ENCODE results near the gene VANGL1. TPM values are rescaled to one million over a fixed set of nuclear protein-coding genes. Genes with fewer than 3 reads are reported as not detected.
A peak's percentile ranks its signal among the peaks of the same experiment; 100 is the strongest.

The VANGL1 gene
- total and polyA plus RNA-seq, 3 experiments from 2014 or later: 3.0 to 3.3 (median 3.2) TPM

DNA sequence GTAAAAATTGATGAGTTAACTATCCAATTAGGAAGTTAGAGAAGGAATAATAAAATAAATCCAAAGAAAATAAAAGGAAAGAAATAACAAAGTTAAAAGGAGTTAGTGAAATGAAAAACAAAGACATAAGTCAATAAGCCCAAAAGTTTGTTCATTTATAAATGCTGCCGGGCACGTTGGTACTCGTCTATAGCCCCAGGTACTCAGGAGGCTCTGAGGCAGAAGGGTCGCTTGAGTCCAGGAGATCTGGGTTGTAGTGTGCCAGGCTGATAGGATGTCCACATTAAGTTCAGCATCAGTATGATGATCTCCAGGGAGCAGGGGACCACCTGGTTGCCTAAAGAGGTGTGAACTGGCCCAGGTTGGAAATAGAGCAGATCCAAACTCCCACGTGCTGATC lies 35.5 kb upstream of the VANGL1 start:
- H3K36me3 Mint-ChIP-seq: no peaks in the 10 kb centered on the region
- H3K27me3 ChIP-seq (ENCODE audit: insufficient read depth, low read length, poor library complexity, severe bottlenecking): no peaks in the 10 kb centered on the region
- H3K4me1 ChIP-seq (ENCODE audit: insufficient read depth, low read length): no peaks in the 10 kb centered on the region
- peaks cover 0 to 6% (median 0%) of the 10 kb centered on the region in 5 donors for H3K9me3 Mint-ChIP-seq
- no peaks in the 10 kb centered on the region for H3K4me1 Mint-ChIP-seq
- no peak for DNase-seq
- H3K9me3 ChIP-seq (ENCODE audit: low read length): no peaks in the 10 kb centered on the region
- H3K27ac ChIP-seq (ENCODE audit: low read depth, low read length): no peak overlapping the region
- POLR2A ChIA-PET: no interaction called here
- H3K4me3 ChIP-seq (ENCODE audit: low read length): no peak overlapping the region
- no peak overlapping the region for H3K27ac Mint-ChIP-seq
- no peaks in the 10 kb centered on the region for H3K36me3 ChIP-seq (ENCODE audit: insufficient read depth, low read length)
- H3K4me3 Mint-ChIP-seq: no peak overlapping the region
- CTCF ChIA-PET: no interaction called here
- peaks cover 4 to 19% of the 10 kb centered on the region in 2 donors for H3K27me3 Mint-ChIP-seq

- no peak for DNase-seq
- H3K9me3 Mint-ChIP-seq: peaks cover 0 to 3% (median 0%) of the 10 kb centered on the region in 5 donors
- no peaks in the 10 kb centered on the region for H3K4me1 Mint-ChIP-seq
- H3K36me3 Mint-ChIP-seq: no peaks in the 10 kb centered on the region
- no peaks in the 10 kb centered on the region for H3K9me3 ChIP-seq (ENCODE audit: low read length)
- H3K27me3 ChIP-seq (ENCODE audit: insufficient read depth, low read length, poor library complexity, severe bottlenecking): no peaks in the 10 kb centered on the region
- ChIA-PET POLR2A (no interaction called here), CTCF (no interaction called here)
- H3K27me3 Mint-ChIP-seq: peaks cover 6 to 26% of the 10 kb centered on the region in 2 donors
- no peaks in the 10 kb centered on the region for H3K36me3 ChIP-seq (ENCODE audit: insufficient read depth, low read length)
- no peak overlapping the region for H3K27ac ChIP-seq (ENCODE audit: low read depth, low read length)
- no peak overlapping the region for H3K4me3 Mint-ChIP-seq
- no peak overlapping the region for H3K27ac Mint-ChIP-seq
- no peaks in the 10 kb centered on the region for H3K4me1 ChIP-seq (ENCODE audit: insufficient read depth, low read length)
- no peak overlapping the region for H3K4me3 ChIP-seq (ENCODE audit: low read length)
Observed at GRCh38 chr1:115609021-115609420, 32.7 kb upstream of the VANGL1 start.

GRCh38 chr1:115613767-115614166 lies 28.0 kb upstream of the VANGL1 start:
- H3K4me3 Mint-ChIP-seq: no peak overlapping the region
- H3K27me3 Mint-ChIP-seq: peaks cover 5 to 35% of the 10 kb centered on the region in 2 donors
- H3K27ac Mint-ChIP-seq: peak overlapping the region in 1 of 8 donors; percentile 51
- H3K4me1 Mint-ChIP-seq: no peaks in the 10 kb centered on the region
- H3K9me3 ChIP-seq (ENCODE audit: low read length): no peaks in the 10 kb centered on the region
- H3K36me3 Mint-ChIP-seq: peaks cover 0 to 3% (median 0%) of the 10 kb centered on the region in 3 donors
- no peaks in the 10 kb centered on the region for H3K4me1 ChIP-seq (ENCODE audit: insufficient read depth, low read length)
- DNase-seq: no peak
- no peaks in the 10 kb centered on the region for H3K36me3 ChIP-seq (ENCODE audit: insufficient read depth, low read length)
- H3K27me3 ChIP-seq (ENCODE audit: insufficient read depth, low read length, poor library complexity, severe bottlenecking): no peaks in the 10 kb centered on the region
- CTCF ChIA-PET: no interaction called here
- POLR2A ChIA-PET: no interaction called here
- peaks cover 0 to 3% (median 2%) of the 10 kb centered on the region in 5 donors for H3K9me3 Mint-ChIP-seq
- no peak overlapping the region for H3K27ac ChIP-seq (ENCODE audit: low read depth, low read length)
- H3K4me3 ChIP-seq (ENCODE audit: low read length): no peak overlapping the region

- no peaks in the 10 kb centered on the region for H3K4me1 ChIP-seq (ENCODE audit: insufficient read depth, low read length)
- no peak overlapping the region for H3K27ac ChIP-seq (ENCODE audit: low read depth, low read length)
- Mint-ChIP-seq H3K4me3 (no peak overlapping the region), H3K27me3 (peaks cover 7 to 20% of the 10 kb centered on the region in 2 donors), H3K4me1 (no peaks in the 10 kb centered on the region), H3K36me3 (peaks cover 0 to 3% (median 0%) of the 10 kb centered on the region in 3 donors), H3K27ac (no peak overlapping the region), H3K9me3 (peaks cover 22 to 29% (median 25%) of the 10 kb centered on the region in 5 donors)
- H3K27me3 ChIP-seq (ENCODE audit: insufficient read depth, low read length, poor library complexity, severe bottlenecking): no peaks in the 10 kb centered on the region
- POLR2A ChIA-PET: no interaction called here
- H3K4me3 ChIP-seq (ENCODE audit: low read length): no peak overlapping the region
- no peak for DNase-seq
- H3K36me3 ChIP-seq (ENCODE audit: insufficient read depth, low read length): no peaks in the 10 kb centered on the region
- CTCF ChIA-PET: no interaction called here
- H3K9me3 ChIP-seq (ENCODE audit: low read length): no peaks in the 10 kb centered on the region
Observed at GRCh38 chr1:115620453-115620852, 21.3 kb upstream of the VANGL1 start.

- Histone ChIP-seq H3K27me3 (ENCODE audit: insufficient read depth, low read length, poor library complexity, severe bottlenecking) (no peaks in the 10 kb centered on the region), H3K4me3 (ENCODE audit: low read length) (no peak overlapping the region), H3K36me3 (ENCODE audit: insufficient read depth, low read length) (no peaks in the 10 kb centered on the region), H3K4me1 (ENCODE audit: insufficient read depth, low read length) (no peaks in the 10 kb centered on the region), H3K9me3 (ENCODE audit: low read length) (no peaks in the 10 kb centered on the region), H3K27ac (ENCODE audit: low read depth, low read length) (no peak overlapping the region)
- Mint-ChIP-seq H3K27me3 (peaks cover 3 to 15% of the 10 kb centered on the region in 2 donors), H3K4me3 (no peak overlapping the region), H3K27ac (no peak overlapping the region), H3K4me1 (no peaks in the 10 kb centered on the region), H3K9me3 (peaks cover 22 to 29% (median 25%) of the 10 kb centered on the region in 5 donors), H3K36me3 (peaks cover 0 to 3% (median 0%) of the 10 kb centered on the region in 3 donors)
- ChIA-PET CTCF (no interaction called here), POLR2A (no interaction called here)
- no peak for DNase-seq
Observed at GRCh38 chr1:115620950-115621349, 20.8 kb upstream of the VANGL1 start.

DNA sequence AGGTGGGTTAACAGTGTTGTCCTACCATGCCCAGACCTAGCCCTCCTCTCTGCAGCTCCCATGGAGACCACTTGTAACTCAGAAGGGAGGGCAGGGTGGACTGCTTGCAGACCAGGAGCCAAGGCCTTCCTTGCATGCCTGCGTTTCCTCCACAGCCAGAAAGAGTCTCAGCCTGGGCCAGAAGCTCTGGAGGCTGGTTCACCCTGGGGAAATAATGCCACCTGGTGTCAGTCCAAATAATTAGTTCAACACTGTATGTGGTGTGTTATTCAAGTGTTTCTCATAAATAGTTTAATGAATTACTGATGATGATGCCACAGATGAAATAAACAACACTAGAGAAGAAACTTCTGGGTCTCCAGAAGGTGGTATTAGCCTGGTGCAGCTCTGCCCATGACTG lies 16.9 kb upstream of the VANGL1 start:
- Histone ChIP-seq H3K4me1 (ENCODE audit: insufficient read depth, low read length) (no peaks in the 10 kb centered on the region), H3K4me3 (ENCODE audit: low read length) (no peak overlapping the region), H3K9me3 (ENCODE audit: low read length) (no peaks in the 10 kb centered on the region), H3K27me3 (ENCODE audit: insufficient read depth, low read length, poor library complexity, severe bottlenecking) (no peaks in the 10 kb centered on the region), H3K27ac (ENCODE audit: low read depth, low read length) (no peak overlapping the region), H3K36me3 (ENCODE audit: insufficient read depth, low read length) (no peaks in the 10 kb centered on the region)
- no peak overlapping the region for H3K27ac Mint-ChIP-seq
- no peak overlapping the region for H3K4me3 Mint-ChIP-seq
- H3K4me1 Mint-ChIP-seq: no peaks in the 10 kb centered on the region
- peaks cover 9 to 11% of the 10 kb centered on the region in 2 donors for H3K27me3 Mint-ChIP-seq
- no peaks in the 10 kb centered on the region for H3K36me3 Mint-ChIP-seq
- CTCF ChIA-PET: no interaction called here
- peaks cover 16 to 28% (median 26%) of the 10 kb centered on the region in 5 donors for H3K9me3 Mint-ChIP-seq
- POLR2A ChIA-PET: no interaction called here
- DNase-seq: no peak

DNA sequence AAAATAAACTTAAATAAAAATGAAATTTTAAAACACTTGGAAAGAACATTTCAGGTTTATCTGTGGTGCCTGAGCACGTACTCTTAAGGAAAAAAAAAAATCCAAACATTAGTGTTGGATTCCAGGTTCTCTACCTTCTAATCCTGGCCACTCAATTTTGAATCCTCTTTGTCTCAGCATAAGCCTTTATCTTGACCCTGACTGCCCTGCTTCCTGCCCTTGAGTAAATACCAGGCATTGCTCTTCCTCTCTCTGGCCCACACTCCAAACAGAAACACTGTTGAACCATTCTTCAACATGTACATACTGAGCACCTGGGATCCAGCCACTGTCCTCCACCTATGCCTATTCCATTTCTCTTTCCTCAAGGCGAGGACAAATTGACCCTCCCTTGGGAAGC lies 11.4 kb upstream of the VANGL1 start:
- DNase-seq: no peak
- H3K27me3 Mint-ChIP-seq: peaks cover 8 to 39% of the 10 kb centered on the region in 2 donors
- ChIA-PET POLR2A (no interaction called here), CTCF (no interaction called here)
- H3K4me3 Mint-ChIP-seq: no peak overlapping the region
- peaks cover 0 to 14% (median 10%) of the 10 kb centered on the region in 5 donors for H3K9me3 Mint-ChIP-seq
- Histone ChIP-seq H3K4me3 (ENCODE audit: low read length) (no peak overlapping the region), H3K27ac (ENCODE audit: low read depth, low read length) (no peak overlapping the region), H3K36me3 (ENCODE audit: insufficient read depth, low read length) (no peaks in the 10 kb centered on the region), H3K27me3 (ENCODE audit: insufficient read depth, low read length, poor library complexity, severe bottlenecking) (no peaks in the 10 kb centered on the region), H3K4me1 (ENCODE audit: insufficient read depth, low read length) (no peaks in the 10 kb centered on the region), H3K9me3 (ENCODE audit: low read length) (no peaks in the 10 kb centered on the region)
- peaks cover 0 to 3% (median 0%) of the 10 kb centered on the region in 3 donors for H3K36me3 Mint-ChIP-seq
- H3K27ac Mint-ChIP-seq: no peak overlapping the region
- no peaks in the 10 kb centered on the region for H3K4me1 Mint-ChIP-seq

GRCh38 chr1:115632251-115633026 lies 9.3 kb upstream of the VANGL1 start:
- H3K27me3 ChIP-seq (ENCODE audit: insufficient read depth, low read length, poor library complexity, severe bottlenecking): no peaks in the 10 kb centered on the region
- H3K4me1 ChIP-seq (ENCODE audit: insufficient read depth, low read length): no peaks in the 10 kb centered on the region
- H3K27ac Mint-ChIP-seq: no peak overlapping the region
- POLR2A ChIA-PET: no interaction called here
- H3K36me3 ChIP-seq (ENCODE audit: insufficient read depth, low read length): no peaks in the 10 kb centered on the region
- no peak overlapping the region for H3K4me3 ChIP-seq (ENCODE audit: low read length)
- H3K27ac ChIP-seq (ENCODE audit: low read depth, low read length): no peak overlapping the region
- H3K9me3 ChIP-seq (ENCODE audit: low read length): no peaks in the 10 kb centered on the region
- peaks cover 12 to 49% of the 10 kb centered on the region in 2 donors for H3K27me3 Mint-ChIP-seq
- H3K4me1 Mint-ChIP-seq: no peaks in the 10 kb centered on the region
- no peak overlapping the region for H3K4me3 Mint-ChIP-seq
- no peak for DNase-seq
- H3K36me3 Mint-ChIP-seq: peaks cover 0 to 3% (median 0%) of the 10 kb centered on the region in 3 donors
- H3K9me3 Mint-ChIP-seq: peaks cover 11 to 32% (median 31%) of the 10 kb centered on the region in 5 donors
- CTCF ChIA-PET: no interaction called here
